ENCODE measurements around the gene RUVBL1.
A peak's percentile ranks its signal among the peaks of the same experiment; 100 is the strongest.

RUVBL1 gene

GRCh38 chr3:128064962-128065361, 58.6 kb downstream of the RUVBL1 start:
- no peak for DNase-seq

- DNase-seq: no peak
These were observed 59.7 kb downstream of the RUVBL1 start for GRCh38 chr3:128063865-128064264.

GRCh38 chr3:128062033-128062745, 61.4 kb downstream of the RUVBL1 start:
- no peak for DNase-seq

- no peak for DNase-seq
These were observed 62.9 kb downstream of the RUVBL1 start for GRCh38 chr3:128060473-128061381.

- DNase-seq: no peak
These were observed 67.4 kb downstream of the RUVBL1 start for GRCh38 chr3:128056258-128056657.

- DNase-seq: no peak
These were observed 69.2 kb downstream of the RUVBL1 start for GRCh38 chr3:128054367-128054766.

- no peak for DNase-seq
These were observed 70.0 kb downstream of the RUVBL1 start for GRCh38 chr3:128053614-128054013.

- no peak for DNase-seq
These were observed 70.8 kb downstream of the RUVBL1 start for GRCh38 chr3:128052595-128053351.

- peak; percentile 94 for DNase-seq
These were observed 71.6 kb downstream of the RUVBL1 start, which contains the start of gene SEC61A1 for GRCh38 chr3:128051837-128052594. Gene SEC61A1 (plus strand): TSS chr3:128052437. CDS start chr3:128052553, 116 bp downstream.

- DNase-seq: no peak
These were observed 72.2 kb downstream of the RUVBL1 start for GRCh38 chr3:128051459-128051836.

- DNase-seq: no peak
These were observed 73.0 kb downstream of the RUVBL1 start for GRCh38 chr3:128050597-128050996.

GRCh38 chr3:128041344-128041743, 82.3 kb downstream of the RUVBL1 start:
- DNase-seq: no peak

GRCh38 chr3:128040660-128041059, 83.0 kb downstream of the RUVBL1 start:
- no peak for DNase-seq

- no peak for DNase-seq
These were observed 83.6 kb downstream of the RUVBL1 start for GRCh38 chr3:128040041-128040440.

GRCh38 chr3:128036119-128036518, 87.5 kb downstream of the RUVBL1 start:
- no peak for DNase-seq

- DNase-seq: no peak
These were observed 90.5 kb downstream of the RUVBL1 start for GRCh38 chr3:128033102-128033501.

Data from activated T-cell treated with anti-CD3 and anti-CD28 coated beads, Interleukin-2, amount 50 U/mL, for 1 hour (primary cell).